Upper lobe of left lung (tissue), 4 donors: ENCODE results near the gene DCLK1.

Source experiments
- CTCF ChIP-seq, 6 experiments: fragments of 450-650 bp in 4 of 6; fragments of 200-600 bp in 2 of 6; sonication (generic) in 2 of 6; IDR thresholded peaks; one replicate each; pipeline ENCODE4 v1.5.1; 2016 to 2019; ENCODE audit warnings: antibody characterized with exemption in 6 of 6
- EP300 ChIP-seq, 4 donors: sonication (generic); formaldehyde crosslinking; IDR thresholded peaks; one replicate each; pipeline ENCODE4 v1.5.1; 2017; ENCODE audit warnings: antibody characterized with exemption in 4 of 4, control low read depth in 2 of 4
- POLR2A ChIP-seq, 4 donors: fragments of 450-650 bp; IDR thresholded peaks; one replicate each; pipeline ENCODE4 v1.5.1; 2016 to 2017; ENCODE audit warnings: antibody characterized with exemption in 4 of 4, mild to moderate bottlenecking in 2 of 4

DNA sequence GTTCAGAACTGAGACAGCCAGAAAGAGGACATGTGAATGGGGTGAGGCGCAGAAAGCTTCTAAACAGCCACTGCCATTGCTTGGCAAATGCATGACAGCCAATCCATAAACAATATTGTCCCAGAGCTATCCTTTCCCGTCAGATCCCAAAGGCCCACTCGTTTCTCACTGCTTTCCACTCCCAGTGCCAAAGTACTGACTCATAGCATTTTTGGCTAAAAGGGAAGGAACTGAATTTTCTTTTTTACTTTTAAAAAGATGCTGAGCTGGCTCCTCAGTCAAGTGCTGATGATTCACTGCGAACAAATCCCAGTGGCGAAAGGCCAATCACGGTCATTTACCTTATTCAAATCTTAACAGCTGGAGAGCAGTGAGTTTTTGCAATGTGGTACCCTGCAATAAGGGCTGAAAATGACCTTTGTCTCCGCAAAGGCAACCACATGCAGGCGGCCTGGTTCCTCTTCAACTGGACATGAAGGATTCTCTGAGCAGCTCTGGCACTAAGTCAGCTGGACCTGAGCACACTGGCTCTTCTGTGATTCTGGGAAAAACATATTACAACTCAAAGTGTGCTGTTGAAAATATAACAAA is 151.7 kb downstream of the DCLK1 start:
- TF ChIP-seq CTCF (IDR thresholded peaks at IDR 0.05) = no peak
- no peak for TF ChIP-seq POLR2A (IDR thresholded peaks at IDR 0.05)
- no peak for TF ChIP-seq EP300 (IDR thresholded peaks at IDR 0.05)
